Ishikawa (cell line): ENCODE data around the gene CBY1.

Source experiments
- CEBPB ChIP-seq: IDR thresholded peaks from 2 replicates; pipeline ENCODE4 v1.6.1; 2012
- CREB1 ChIP-seq: IDR thresholded peaks from 2 replicates; pipeline ENCODE4 v1.6.1; 2012; ENCODE audit warnings: low read depth
- EGR1 ChIP-seq: IDR thresholded peaks from 2 replicates; pipeline ENCODE4 v1.6.1; 2012
- EP300 ChIP-seq: IDR thresholded peaks from 2 replicates; pipeline ENCODE4 v1.6.1; 2012; ENCODE audit warnings: borderline replicate concordance
- FOXM1 ChIP-seq: IDR thresholded peaks from 2 replicates; pipeline ENCODE4 v1.6.1; 2012; ENCODE audit warnings: low read depth, borderline replicate concordance
- NFIC ChIP-seq: IDR thresholded peaks from 2 replicates; pipeline ENCODE4 v1.6.1; 2012
- RAD21 ChIP-seq: IDR thresholded peaks from 2 replicates; pipeline ENCODE4 v1.6.1; 2012; ENCODE audit warnings: low read depth
- TAF1 ChIP-seq: IDR thresholded peaks from 2 replicates; pipeline ENCODE4 v1.6.1; 2012; ENCODE audit warnings: low read depth, mild to moderate bottlenecking
- TCF12 ChIP-seq: IDR thresholded peaks from 2 replicates; pipeline ENCODE4 v1.6.1; 2012; ENCODE audit warnings: low read depth
- TEAD4 ChIP-seq: IDR thresholded peaks from 2 replicates; pipeline ENCODE4 v1.6.1; 2012
- YY1 ChIP-seq: IDR thresholded peaks from 2 replicates; pipeline ENCODE4 v1.6.1; 2012; ENCODE audit warnings: low read depth
- ZBTB7A ChIP-seq: IDR thresholded peaks from 2 replicates; pipeline ENCODE4 v1.6.1; 2012; ENCODE audit warnings: low read depth
- TF ChIP-seq, protein P1 (sequence below): IDR thresholded peaks from 2 replicates; pipeline ENCODE4 v1.6.1; 2012
- TF ChIP-seq, protein P2 (sequence below): IDR thresholded peaks from 2 replicates; pipeline ENCODE4 v1.6.1; 2012
- TF ChIP-seq, protein P3 (sequence below): IDR thresholded peaks from 2 replicates; pipeline ENCODE4 v1.6.1; 2012; ENCODE audit warnings: low read depth, mild to moderate bottlenecking

Gene CBY1

DNA sequence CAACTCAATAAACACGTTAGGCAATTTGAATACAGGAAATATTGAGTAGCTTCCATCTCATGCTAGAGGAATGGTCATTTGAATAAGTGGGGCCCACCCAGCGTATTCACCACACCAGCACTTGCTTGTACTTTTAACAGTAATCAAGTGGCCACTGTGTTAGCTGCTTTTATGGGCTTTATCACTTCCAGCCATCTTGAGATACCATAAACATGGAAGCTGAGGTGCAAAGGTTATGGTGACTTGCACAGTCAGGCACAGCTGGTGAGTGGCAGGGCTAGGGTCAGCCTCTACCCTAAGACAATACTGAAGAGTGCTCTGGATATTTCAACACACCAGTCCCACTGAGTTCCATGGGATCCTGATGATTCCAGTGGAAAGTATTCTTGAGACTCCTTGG is 37.6 kb downstream of the CBY1 start:
- TF ChIP-seq TEAD4 (no peak), NFIC (no peak), ZBTB7A (no peak), TAF1 (no peak), CEBPB (no peak), EP300 (no peak), FOXM1 (no peak), RAD21 (no peak)
- TF ChIP-seq, protein P1, sequence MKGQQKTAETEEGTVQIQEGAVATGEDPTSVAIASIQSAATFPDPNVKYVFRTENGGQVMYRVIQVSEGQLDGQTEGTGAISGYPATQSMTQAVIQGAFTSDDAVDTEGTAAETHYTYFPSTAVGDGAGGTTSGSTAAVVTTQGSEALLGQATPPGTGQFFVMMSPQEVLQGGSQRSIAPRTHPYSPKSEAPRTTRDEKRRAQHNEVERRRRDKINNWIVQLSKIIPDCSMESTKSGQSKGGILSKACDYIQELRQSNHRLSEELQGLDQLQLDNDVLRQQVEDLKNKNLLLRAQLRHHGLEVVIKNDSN, result no peak
- TF ChIP-seq, protein P2, sequence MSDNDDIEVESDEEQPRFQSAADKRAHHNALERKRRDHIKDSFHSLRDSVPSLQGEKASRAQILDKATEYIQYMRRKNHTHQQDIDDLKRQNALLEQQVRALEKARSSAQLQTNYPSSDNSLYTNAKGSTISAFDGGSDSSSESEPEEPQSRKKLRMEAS, result no peak

DNA sequence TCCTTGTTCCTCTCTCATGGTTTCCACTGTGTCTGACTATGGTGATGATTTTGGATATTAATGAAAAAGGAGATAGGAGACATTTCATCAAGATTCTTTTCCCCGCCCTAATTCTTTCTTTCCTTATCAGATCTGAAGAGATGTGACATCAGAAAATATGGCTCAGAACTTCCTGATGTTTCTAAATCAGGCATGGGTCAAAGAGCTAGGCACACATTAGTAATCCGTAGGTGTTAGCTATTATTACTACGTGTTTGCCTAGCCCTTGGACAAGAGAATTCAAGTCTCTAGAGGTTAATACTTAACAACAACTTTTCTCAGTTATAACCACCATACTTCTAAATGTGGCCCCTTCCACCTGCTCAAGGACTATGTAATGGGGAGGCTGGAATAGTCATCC is 38.5 kb downstream of the CBY1 start:
- TF ChIP-seq, protein P1, result no peak
- no peak for TF ChIP-seq FOXM1
- no peak for TF ChIP-seq TEAD4
- TF ChIP-seq, protein P3, sequence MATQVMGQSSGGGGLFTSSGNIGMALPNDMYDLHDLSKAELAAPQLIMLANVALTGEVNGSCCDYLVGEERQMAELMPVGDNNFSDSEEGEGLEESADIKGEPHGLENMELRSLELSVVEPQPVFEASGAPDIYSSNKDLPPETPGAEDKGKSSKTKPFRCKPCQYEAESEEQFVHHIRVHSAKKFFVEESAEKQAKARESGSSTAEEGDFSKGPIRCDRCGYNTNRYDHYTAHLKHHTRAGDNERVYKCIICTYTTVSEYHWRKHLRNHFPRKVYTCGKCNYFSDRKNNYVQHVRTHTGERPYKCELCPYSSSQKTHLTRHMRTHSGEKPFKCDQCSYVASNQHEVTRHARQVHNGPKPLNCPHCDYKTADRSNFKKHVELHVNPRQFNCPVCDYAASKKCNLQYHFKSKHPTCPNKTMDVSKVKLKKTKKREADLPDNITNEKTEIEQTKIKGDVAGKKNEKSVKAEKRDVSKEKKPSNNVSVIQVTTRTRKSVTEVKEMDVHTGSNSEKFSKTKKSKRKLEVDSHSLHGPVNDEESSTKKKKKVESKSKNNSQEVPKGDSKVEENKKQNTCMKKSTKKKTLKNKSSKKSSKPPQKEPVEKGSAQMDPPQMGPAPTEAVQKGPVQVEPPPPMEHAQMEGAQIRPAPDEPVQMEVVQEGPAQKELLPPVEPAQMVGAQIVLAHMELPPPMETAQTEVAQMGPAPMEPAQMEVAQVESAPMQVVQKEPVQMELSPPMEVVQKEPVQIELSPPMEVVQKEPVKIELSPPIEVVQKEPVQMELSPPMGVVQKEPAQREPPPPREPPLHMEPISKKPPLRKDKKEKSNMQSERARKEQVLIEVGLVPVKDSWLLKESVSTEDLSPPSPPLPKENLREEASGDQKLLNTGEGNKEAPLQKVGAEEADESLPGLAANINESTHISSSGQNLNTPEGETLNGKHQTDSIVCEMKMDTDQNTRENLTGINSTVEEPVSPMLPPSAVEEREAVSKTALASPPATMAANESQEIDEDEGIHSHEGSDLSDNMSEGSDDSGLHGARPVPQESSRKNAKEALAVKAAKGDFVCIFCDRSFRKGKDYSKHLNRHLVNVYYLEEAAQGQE, result no peak
- TF ChIP-seq YY1, result no peak
- no peak for TF ChIP-seq RAD21
- no peak for TF ChIP-seq TAF1
- no peak for TF ChIP-seq CREB1
- TF ChIP-seq TCF12, result no peak
- no peak for TF ChIP-seq ZBTB7A

DNA sequence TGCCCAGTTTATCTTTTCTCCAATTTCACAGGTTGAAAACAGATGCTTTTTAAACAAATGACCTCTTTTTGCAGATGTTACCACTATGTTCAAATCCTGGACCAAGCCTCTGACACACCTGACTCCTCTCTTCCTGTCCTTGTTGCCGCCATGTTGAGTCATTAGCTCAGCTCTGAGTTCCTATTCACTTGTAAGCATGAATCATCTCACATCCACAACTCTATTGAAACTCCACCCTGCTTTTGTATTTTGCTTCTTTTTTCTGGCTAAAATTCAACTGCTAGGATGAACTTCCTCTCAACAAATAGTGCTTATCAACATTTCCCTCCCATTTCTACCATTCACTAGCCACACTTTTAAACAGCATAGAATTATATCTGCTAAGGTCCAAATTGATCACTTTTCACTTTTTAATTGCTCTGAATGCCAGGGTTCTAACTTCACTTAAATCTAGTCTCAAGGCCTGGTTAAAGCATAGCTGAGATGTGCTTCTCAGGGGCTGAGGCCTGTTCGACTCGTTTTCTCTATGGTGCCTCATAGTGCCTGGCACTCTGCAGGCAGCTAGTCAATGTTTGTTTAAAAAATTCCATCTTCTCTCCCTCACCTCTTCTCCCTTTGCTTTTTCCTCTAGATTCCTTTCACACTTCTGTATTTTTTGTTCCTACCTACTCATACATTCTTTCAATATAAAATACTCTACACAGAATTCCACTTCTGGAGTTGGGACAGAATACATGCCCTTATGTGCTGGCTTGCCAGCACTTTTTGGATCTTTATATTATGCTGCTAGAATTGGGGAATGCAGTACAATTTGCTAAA is 40.4 kb downstream of the CBY1 start:
- TF ChIP-seq, protein P2, result no peak

DNA sequence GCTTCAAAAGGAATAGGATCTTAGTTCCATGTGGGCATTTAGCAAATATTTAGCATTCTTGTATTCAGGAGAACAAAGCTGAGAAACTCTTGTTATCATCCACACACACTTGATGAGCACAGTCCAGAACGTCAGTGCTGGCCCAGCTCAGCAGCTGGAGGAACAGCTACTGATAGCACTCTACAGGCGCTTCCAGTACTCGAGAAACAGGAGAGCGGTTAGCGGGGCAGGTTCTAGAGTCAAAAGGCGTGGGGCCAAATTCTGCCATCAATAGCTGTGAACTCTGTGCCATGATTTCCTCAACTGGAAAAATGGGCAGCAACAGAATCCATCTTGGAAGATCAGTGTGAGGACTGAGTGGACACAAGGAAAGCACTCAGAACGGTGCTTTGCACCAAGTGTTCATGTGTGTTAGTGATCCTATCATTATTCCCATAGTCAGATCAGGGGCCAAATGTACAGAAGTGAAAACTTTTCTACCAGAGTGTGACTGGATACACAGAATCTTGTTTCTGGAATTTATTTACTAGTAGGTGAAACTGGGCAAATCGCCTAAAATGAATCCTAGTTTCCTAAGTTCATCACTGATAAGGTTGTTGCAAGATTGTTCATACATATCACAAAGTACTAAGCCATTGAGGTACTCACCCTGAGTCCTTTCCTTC is 41.1 kb downstream of the CBY1 start:
- TF ChIP-seq CREB1 (no peak), FOXM1 (no peak), ZBTB7A (no peak), EP300 (no peak), CEBPB (no peak), TAF1 (no peak), YY1 (no peak), EGR1 (no peak), TCF12 (no peak), NFIC (no peak), RAD21 (no peak), TEAD4 (no peak)
- TF ChIP-seq, protein P3, result no peak
- TF ChIP-seq, protein P1, result no peak
- TF ChIP-seq, protein P2, result no peak
